RPMI7951 (cell line): ENCODE results near the gene CACNA1A. TPM values are rescaled to one million over a fixed set of nuclear protein-coding genes. Genes with fewer than 3 reads are reported as not detected.
"Not testable (repeated sequence)": the region's sequence is repeated elsewhere in the genome, so short reads cannot be mapped to it uniquely, and the experiment has no call there.

Source experiments
- DNase-seq: peaks from one replicate; pipeline ENCODE4 v3.0.0-alpha.2; 2012; ENCODE audit warnings: low read depth
- total RNA-seq: library from RNA; depleted of rRNA; stranded (reverse); fragments of >200 nt; shearing (Covaris generic); gene quantifications from 2 replicates; pipeline ENCODE4 v1.2.3, GENCODE V29; 2014; rRNA removed

CACNA1A gene
- 0.12 and 0.49 TPM in 2 replicates for total RNA-seq

- DNase-seq = no peak
These were observed at the start of gene CACNA1A for GRCh38 chr19:13506471-13506820. Gene CACNA1A, minus strand, starts transcription at chr19:13506479. Its CDS starts 255 bp downstream, at chr19:13506224.

GRCh38 chr19:13554506-13555240 is 48.4 kb upstream of the CACNA1A start:
- no peak for DNase-seq

GRCh38 chr19:13553880-13554400 is 47.7 kb upstream of the CACNA1A start:
- no peak for DNase-seq

GRCh38 chr19:13548131-13548530 is 41.9 kb upstream of the CACNA1A start:
- DNase-seq = no peak

- DNase-seq = no peak
These were observed 40.8 kb upstream of the CACNA1A start for GRCh38 chr19:13547102-13547501.

GRCh38 chr19:13544423-13544822 is 38.1 kb upstream of the CACNA1A start:
- DNase-seq = no peak

- no peak for DNase-seq
These were observed 35.3 kb upstream of the CACNA1A start for GRCh38 chr19:13541554-13541953.

- no peak for DNase-seq
These were observed 33.1 kb upstream of the CACNA1A start for GRCh38 chr19:13539332-13539731.

GRCh38 chr19:13538601-13539253 is 32.4 kb upstream of the CACNA1A start:
- no peak for DNase-seq

- peak; percentile 30 for DNase-seq
These were observed 31.2 kb upstream of the CACNA1A start for GRCh38 chr19:13537454-13537853.

- no peak for DNase-seq
These were observed 24.4 kb upstream of the CACNA1A start for GRCh38 chr19:13530720-13531119.

GRCh38 chr19:13529721-13530120 is 23.4 kb upstream of the CACNA1A start:
- DNase-seq = not testable (repeated sequence)

- peak; percentile 32 for DNase-seq
These were observed 20.3 kb upstream of the CACNA1A start for GRCh38 chr19:13526552-13526951.

GRCh38 chr19:13521066-13521465 is 14.8 kb upstream of the CACNA1A start:
- no peak for DNase-seq

GRCh38 chr19:13511947-13512346 is 5.7 kb upstream of the CACNA1A start:
- DNase-seq = no peak

- no peak for DNase-seq
These were observed 853 bp upstream of the CACNA1A start for GRCh38 chr19:13507053-13507611.

GRCh38 chr19:13505761-13506470 is 363 bp downstream of the CACNA1A start:
- no peak for DNase-seq

GRCh38 chr19:13505164-13505695 is 1.0 kb downstream of the CACNA1A start:
- DNase-seq = no peak

GRCh38 chr19:13503570-13504235 is 2.6 kb downstream of the CACNA1A start:
- DNase-seq = no peak

GRCh38 chr19:13502231-13502630 is 4.0 kb downstream of the CACNA1A start:
- no peak for DNase-seq

GRCh38 chr19:13499692-13500091 is 6.6 kb downstream of the CACNA1A start:
- no peak for DNase-seq
